Motor neuron (in vitro differentiated cells): ENCODE results near the gene ABHD15. TPM values are rescaled to one million over a fixed set of nuclear protein-coding genes. Genes with fewer than 3 reads are reported as not detected.

Source experiments
- ATAC-seq, 8 experiments: fragments of 200-7000 bp; cut with Tn5 transposase; replicated peaks in 6 of 8; 2 replicates each; pipeline ENCODE4 v1.8.0; 2021; ENCODE audit warnings: mild to moderate bottlenecking in 8 of 8, moderate library complexity in 8 of 8
- H3K27ac ChIP-seq, 2 donors: fragments of 250-450 bp; sonication (Bioruptor Pico); 2 replicates each; pipeline ENCODE4 v1.9.0; 2021; ENCODE audit warnings: antibody characterized with exemption in 2 of 2, mild to moderate bottlenecking in 2 of 2, moderate library complexity in 1 of 2
- H3K4me1 ChIP-seq, 2 donors: fragments of 250-450 bp; sonication (Bioruptor Pico); replicated peaks in 1 of 2; 2 replicates each; pipeline ENCODE4 v1.6.1; 2021; ENCODE audit warnings: antibody characterized with exemption in 2 of 2, mild to moderate bottlenecking in 2 of 2, moderate library complexity in 1 of 2
- H3K4me3 ChIP-seq, 5 donors: fragments of 250-450 bp; sonication (Bioruptor Pico); 2 replicates each; pipeline ENCODE4 v1.9.0; 2021; ENCODE audit warnings: antibody characterized with exemption in 5 of 5, mild to moderate bottlenecking in 5 of 5, moderate library complexity in 4 of 5
- WGBS, 10 experiments: fragments of 450-650 bp; shearing (Covaris generic); methylation state at CpG; one replicate each; pipeline ENCODE4 v1.0.0; 2022; 5-methylcytosine and 5-hydroxymethylcytosine counted together
- in situ Hi-C, 9 experiments: fragments of 400-800 bp; cut with MboI; loops; one replicate each; pipeline ENCODE4 v1.15.0; 2021; ENCODE audit warnings: low sequenced_read_pairs in 9 of 9, low pct_unique_long_range_greater_than_20kb in 2 of 9; ENCODE audit not compliant: unreplicated experiment in 9 of 9
- total RNA-seq, 8 experiments: library from RNA; unstranded; fragments of 300-600 nt; gene quantifications; 2 replicates each; pipeline versions ENCODE4 v1.2.3 to v1.2.4, GENCODE V29; 2022

The ABHD15 gene
- total RNA-seq, 8 experiments from 2014 or later: 0.87 to 9.5 (median 4.4) TPM

- WGBS, 10 experiments: 40 to 100% (median 87%) methylated on average over 1 to 3 of the region's 16 CpGs; no CpG with 5 or more reads in 7 of the 10 experiments
- in situ Hi-C loops: no loop called here
- no peak overlapping the region for H3K27ac ChIP-seq
- ATAC-seq: no peak
- H3K4me1 ChIP-seq: peaks cover 28 to 35% of the 10 kb centered on the region in 2 donors
- no peak overlapping the region for H3K4me3 ChIP-seq
These were observed 16.7 kb upstream of the ABHD15 start for GRCh38 chr17:29583324-29584248.

- H3K27ac ChIP-seq: no peak overlapping the region
- H3K4me1 ChIP-seq: peaks cover 22 to 31% of the 10 kb centered on the region in 2 donors
- H3K4me3 ChIP-seq: no peak overlapping the region
- no peak for ATAC-seq
- WGBS, 10 experiments: 95 to 100% (median 98%) methylated on average over 1 to 6 of the region's 13 CpGs; no CpG with 5 or more reads in 4 of the 10 experiments
- in situ Hi-C loops: no loop called here
These were observed 15.9 kb upstream of the ABHD15 start for GRCh38 chr17:29582772-29583171.

- 48 to 88% (median 80%) methylated on average over 1 to 6 of the region's 10 CpGs; no CpG with 5 or more reads in 5 of the 10 experiments for WGBS, 10 experiments
- Histone ChIP-seq H3K4me1 (peaks cover 20 to 27% of the 10 kb centered on the region in 2 donors), H3K4me3 (no peak overlapping the region), H3K27ac (no peak overlapping the region)
- in situ Hi-C loops: no loop called here
- no peak for ATAC-seq
These were observed 15.5 kb upstream of the ABHD15 start for GRCh38 chr17:29582254-29582765.

- no peak overlapping the region for H3K27ac ChIP-seq
- H3K4me1 ChIP-seq: peaks cover 20 to 27% of the 10 kb centered on the region in 2 donors
- WGBS, 10 experiments: 80 to 100% (median 80%) methylated on average over 1 to 3 of the region's 20 CpGs; no CpG with 5 or more reads in 7 of the 10 experiments
- in situ Hi-C loops: no loop called here
- ATAC-seq: peak in 5 of 8 experiments; percentile 16 to 49 (median 33)
- no peak overlapping the region for H3K4me3 ChIP-seq
These were observed 14.9 kb upstream of the ABHD15 start for GRCh38 chr17:29581583-29582253.

GRCh38 chr17:29579866-29580771, 13.3 kb upstream of the ABHD15 start:
- H3K4me3 ChIP-seq: no peak overlapping the region
- peak; percentile 73 to 98 (median 83) for ATAC-seq
- WGBS, 10 experiments: 40 to 100% (median 100%) methylated on average over 1 to 5 of the region's 15 CpGs; no CpG with 5 or more reads in 3 of the 10 experiments
- H3K4me1 ChIP-seq: peaks cover 20 to 25% of the 10 kb centered on the region in 2 donors
- no peak overlapping the region for H3K27ac ChIP-seq
- in situ Hi-C loops: no loop called here

GRCh38 chr17:29578626-29579485, 12.0 kb upstream of the ABHD15 start:
- Histone ChIP-seq H3K4me3 (no peak overlapping the region), H3K27ac (no peak overlapping the region), H3K4me1 (peaks cover 11 to 12% of the 10 kb centered on the region in 2 donors)
- in situ Hi-C loops: no loop called here
- no peak for ATAC-seq
- WGBS, 10 experiments: 60 to 100% (median 100%) methylated on average over 2 to 5 of the region's 14 CpGs; no CpG with 5 or more reads in 5 of the 10 experiments

- WGBS, 10 experiments: 50 to 100% (median 77%) methylated on average over 1 to 10 of the region's 22 CpGs; no CpG with 5 or more reads in 4 of the 10 experiments
- no peak overlapping the region for H3K27ac ChIP-seq
- H3K4me3 ChIP-seq: no peak overlapping the region
- in situ Hi-C loops: no loop called here
- peaks cover 14 to 17% of the 10 kb centered on the region in 2 donors for H3K4me1 ChIP-seq
- peak in 1 of 8 experiments; percentile 36 for ATAC-seq
These were observed 10.8 kb upstream of the ABHD15 start for GRCh38 chr17:29577385-29578211.

- in situ Hi-C loops: no loop called here
- no peak for ATAC-seq
- no peak overlapping the region for H3K4me3 ChIP-seq
- 83 to 100% (median 100%) methylated on average over 1 to 4 of the region's 9 CpGs; no CpG with 5 or more reads in 4 of the 10 experiments for WGBS, 10 experiments
- peaks cover 18 to 23% of the 10 kb centered on the region in 2 donors for H3K4me1 ChIP-seq
- no peak overlapping the region for H3K27ac ChIP-seq
These were observed 10.1 kb upstream of the ABHD15 start for GRCh38 chr17:29577001-29577370.

DNA sequence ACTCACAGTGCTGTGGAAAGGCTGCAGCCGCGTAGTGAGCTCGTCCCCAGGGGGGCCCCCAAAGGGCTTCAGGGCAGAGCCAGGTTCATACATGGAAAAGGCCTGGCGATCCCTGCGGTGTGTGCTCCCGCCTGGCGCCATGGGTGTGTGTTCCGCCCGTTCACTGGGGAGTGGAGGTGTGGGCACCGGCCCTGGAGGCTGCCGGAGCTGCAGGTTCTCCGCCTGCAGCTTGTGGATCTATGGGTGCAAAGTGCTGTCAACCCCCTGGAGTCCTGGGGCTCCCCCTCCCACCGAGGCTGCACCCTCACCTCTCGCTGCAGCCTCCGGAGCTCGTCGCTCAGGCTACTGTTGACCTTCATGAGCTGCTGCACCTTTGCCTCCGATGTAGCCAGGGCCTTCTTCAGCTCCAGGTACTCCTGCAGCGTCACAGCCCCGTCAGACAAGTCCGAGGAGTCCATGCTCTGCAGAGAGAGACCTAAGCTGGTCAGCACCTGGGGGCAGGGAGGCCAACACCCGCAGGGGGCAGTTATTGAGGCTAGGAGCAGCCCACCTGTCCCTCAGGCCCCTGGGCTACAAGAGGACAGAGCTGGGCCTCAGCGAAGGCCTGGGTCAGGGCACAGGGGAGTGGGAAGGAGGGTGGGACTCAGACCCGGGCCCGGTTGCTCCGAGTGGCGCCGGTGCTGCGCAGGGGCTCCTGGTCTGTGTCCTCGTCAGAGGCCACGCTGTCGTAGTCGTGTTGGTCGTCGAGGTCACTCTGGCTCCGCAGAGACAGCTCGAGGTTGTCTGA, 9.6 kb upstream of the ABHD15 start:
- no peak for ATAC-seq
- peaks cover 13 to 18% of the 10 kb centered on the region in 2 donors for H3K4me1 ChIP-seq
- H3K27ac ChIP-seq: no peak overlapping the region
- WGBS, 10 experiments: 67 to 100% (median 92%) methylated on average over 2 to 5 of the region's 37 CpGs; no CpG with 5 or more reads in 5 of the 10 experiments
- in situ Hi-C loops: no loop called here
- H3K4me3 ChIP-seq: no peak overlapping the region

- WGBS, 10 experiments: 70 to 100% (median 83%) methylated on average over 2 to 10 of the region's 28 CpGs; no CpG with 5 or more reads in 3 of the 10 experiments
- H3K4me3 ChIP-seq: no peak overlapping the region
- in situ Hi-C loops: no loop called here
- ATAC-seq: no peak
- no peak overlapping the region for H3K27ac ChIP-seq
- peaks cover 9 to 14% of the 10 kb centered on the region in 2 donors for H3K4me1 ChIP-seq
These were observed 8.8 kb upstream of the ABHD15 start for GRCh38 chr17:29575511-29576213.
